Measurements from ENCODE around the gene CORO1C. TPM values are rescaled to one million over a fixed set of nuclear protein-coding genes. Genes with fewer than 3 reads are reported as not detected.

CORO1C gene
- polyA plus RNA-seq, 1 donor from 2014 or later, result 123 TPM

- no peaks in the 10 kb centered on the region for H3F3A ChIP-seq (ENCODE audit: insufficient read depth, low read length, poor library complexity, severe bottlenecking)
- no peaks in the 10 kb centered on the region for H3K36me3 ChIP-seq (ENCODE audit: insufficient read depth, low read length)
- H3K9ac ChIP-seq (ENCODE audit: low read length), result no peak overlapping the region
- no peaks in the 10 kb centered on the region for H3K27me3 ChIP-seq (ENCODE audit: insufficient read depth, low read depth, low read length)
- no peaks in the 10 kb centered on the region for H3K9me2 ChIP-seq (ENCODE audit: insufficient read depth, low read length)
- H3K79me2 ChIP-seq (replicated peaks; ENCODE audit: insufficient read depth, low read length), result no peaks in the 10 kb centered on the region
- H3K27ac ChIP-seq (ENCODE audit: low read length), result no peak overlapping the region
- TF ChIP-seq CTCF (IDR thresholded peaks at IDR 0.05; ENCODE audit: poor library complexity, severe bottlenecking), result no peak
- no peaks in the 10 kb centered on the region for H3K9me3 ChIP-seq (ENCODE audit: low read length)
- H2AFZ ChIP-seq (ENCODE audit: low read depth, low read length), result no peak overlapping the region
- H4K20me1 ChIP-seq (ENCODE audit: insufficient read depth), result no peaks in the 10 kb centered on the region
- H3K4me3 ChIP-seq (ENCODE audit: low read length), result no peak overlapping the region
- no peak overlapping the region for H3K4me2 ChIP-seq (ENCODE audit: low read length)
Observed at GRCh38 chr12:108603743-108604142, 127.6 kb downstream of the CORO1C start.

- Histone ChIP-seq H4K20me1 (ENCODE audit: insufficient read depth) (no peaks in the 10 kb centered on the region), H3F3A (ENCODE audit: insufficient read depth, low read length, poor library complexity, severe bottlenecking) (no peaks in the 10 kb centered on the region), H3K9ac (ENCODE audit: low read length) (no peak overlapping the region), H3K4me3 (ENCODE audit: low read length) (no peak overlapping the region), H3K27me3 (ENCODE audit: insufficient read depth, low read depth, low read length) (no peaks in the 10 kb centered on the region), H3K27ac (ENCODE audit: low read length) (no peak overlapping the region), H3K9me2 (ENCODE audit: insufficient read depth, low read length) (no peaks in the 10 kb centered on the region), H3K79me2 (replicated peaks; ENCODE audit: insufficient read depth, low read length) (no peaks in the 10 kb centered on the region), H3K36me3 (ENCODE audit: insufficient read depth, low read length) (no peaks in the 10 kb centered on the region), H2AFZ (ENCODE audit: low read depth, low read length) (no peak overlapping the region), H3K9me3 (ENCODE audit: low read length) (no peaks in the 10 kb centered on the region), H3K4me2 (ENCODE audit: low read length) (no peak overlapping the region)
- no peak for TF ChIP-seq SMC3 (conservative IDR thresholded peaks at IDR 0.05; ENCODE audit: poor library complexity)
Observed at GRCh38 chr12:108602976-108603704, 128.2 kb downstream of the CORO1C start.

GRCh38 chr12:108602209-108602705, 129.1 kb downstream of the CORO1C start:
- Histone ChIP-seq H3K4me2 (ENCODE audit: low read length) (no peak overlapping the region), H3K9me2 (ENCODE audit: insufficient read depth, low read length) (no peaks in the 10 kb centered on the region), H2AFZ (ENCODE audit: low read depth, low read length) (no peak overlapping the region), H3K4me3 (ENCODE audit: low read length) (no peak overlapping the region), H3K27me3 (ENCODE audit: insufficient read depth, low read depth, low read length) (no peaks in the 10 kb centered on the region), H3K27ac (ENCODE audit: low read length) (no peak overlapping the region), H3K36me3 (ENCODE audit: insufficient read depth, low read length) (no peaks in the 10 kb centered on the region), H3K9ac (ENCODE audit: low read length) (no peak overlapping the region), H4K20me1 (ENCODE audit: insufficient read depth) (no peaks in the 10 kb centered on the region), H3K9me3 (ENCODE audit: low read length) (no peaks in the 10 kb centered on the region), H3F3A (ENCODE audit: insufficient read depth, low read length, poor library complexity, severe bottlenecking) (no peaks in the 10 kb centered on the region), H3K79me2 (replicated peaks; ENCODE audit: insufficient read depth, low read length) (no peaks in the 10 kb centered on the region)
- TF ChIP-seq REST (IDR thresholded peaks at IDR 0.05; ENCODE audit: borderline replicate concordance) (no peak), TAF1 (IDR thresholded peaks at IDR 0.05; ENCODE audit: low read depth) (no peak), CTCF (IDR thresholded peaks at IDR 0.05; ENCODE audit: poor library complexity, severe bottlenecking) (no peak), EZH2 (IDR thresholded peaks at IDR 0.05; ENCODE audit: borderline replicate concordance, insufficient read depth, low read length, poor library complexity, severe bottlenecking) (no peak), MXI1 (conservative IDR thresholded peaks at IDR 0.05; ENCODE audit: poor library complexity, severe bottlenecking) (no peak), SMC3 (conservative IDR thresholded peaks at IDR 0.05; ENCODE audit: poor library complexity) (no peak), POLR2AphosphoS5 (IDR thresholded peaks at IDR 0.05) (no peak), EP300 (conservative IDR thresholded peaks at IDR 0.05; ENCODE audit: poor library complexity, severe bottlenecking) (no peak), RAD21 (conservative IDR thresholded peaks at IDR 0.05) (no peak)
